PFSK-1 (cell line): ENCODE measurements around the gene EPN3.

Experiments
- SIN3A ChIP-seq: IDR thresholded peaks from 2 replicates; pipeline ENCODE4 v1.6.1; 2012; ENCODE audit warnings: mild to moderate bottlenecking, low read length, moderate library complexity, borderline replicate concordance; ENCODE audit not compliant: insufficient read depth
- TF ChIP-seq, protein P1 (sequence below), 2 experiments: IDR thresholded peaks; 2 replicates each; pipeline versions ENCODE4 v1.6.1 to v1.8.0; 2011 to 2012; ENCODE audit warnings: low read depth in 2 of 2, low read length in 2 of 2, control low read depth in 1 of 2, inconsistent platforms in 1 of 2, mild to moderate bottlenecking in 1 of 2, moderate library complexity in 1 of 2; ENCODE audit not compliant: insufficient read depth in 1 of 2

DNA sequence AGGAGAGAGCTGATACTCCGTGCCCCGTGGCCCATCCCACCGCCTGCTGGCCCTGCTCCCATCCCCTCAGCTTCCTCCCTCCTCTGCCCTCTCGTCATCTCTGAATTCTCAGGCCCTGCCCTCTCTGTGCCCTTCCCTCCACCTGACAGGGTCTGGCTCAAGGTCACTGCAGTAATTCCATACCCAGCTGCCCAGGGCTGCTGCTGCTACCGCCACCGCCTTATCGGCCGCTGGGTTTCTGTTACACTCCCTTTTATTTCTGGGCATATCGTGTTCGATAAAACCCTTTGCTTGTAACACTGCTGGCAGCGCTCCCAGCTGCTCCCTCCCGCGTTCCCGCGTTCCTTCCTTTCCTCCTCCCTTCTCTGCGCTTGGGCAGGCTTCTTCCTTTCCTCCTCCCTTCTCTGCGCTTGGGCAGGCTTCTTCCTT is 1.2 kb downstream of the EPN3 start:
- TF ChIP-seq, protein P1, sequence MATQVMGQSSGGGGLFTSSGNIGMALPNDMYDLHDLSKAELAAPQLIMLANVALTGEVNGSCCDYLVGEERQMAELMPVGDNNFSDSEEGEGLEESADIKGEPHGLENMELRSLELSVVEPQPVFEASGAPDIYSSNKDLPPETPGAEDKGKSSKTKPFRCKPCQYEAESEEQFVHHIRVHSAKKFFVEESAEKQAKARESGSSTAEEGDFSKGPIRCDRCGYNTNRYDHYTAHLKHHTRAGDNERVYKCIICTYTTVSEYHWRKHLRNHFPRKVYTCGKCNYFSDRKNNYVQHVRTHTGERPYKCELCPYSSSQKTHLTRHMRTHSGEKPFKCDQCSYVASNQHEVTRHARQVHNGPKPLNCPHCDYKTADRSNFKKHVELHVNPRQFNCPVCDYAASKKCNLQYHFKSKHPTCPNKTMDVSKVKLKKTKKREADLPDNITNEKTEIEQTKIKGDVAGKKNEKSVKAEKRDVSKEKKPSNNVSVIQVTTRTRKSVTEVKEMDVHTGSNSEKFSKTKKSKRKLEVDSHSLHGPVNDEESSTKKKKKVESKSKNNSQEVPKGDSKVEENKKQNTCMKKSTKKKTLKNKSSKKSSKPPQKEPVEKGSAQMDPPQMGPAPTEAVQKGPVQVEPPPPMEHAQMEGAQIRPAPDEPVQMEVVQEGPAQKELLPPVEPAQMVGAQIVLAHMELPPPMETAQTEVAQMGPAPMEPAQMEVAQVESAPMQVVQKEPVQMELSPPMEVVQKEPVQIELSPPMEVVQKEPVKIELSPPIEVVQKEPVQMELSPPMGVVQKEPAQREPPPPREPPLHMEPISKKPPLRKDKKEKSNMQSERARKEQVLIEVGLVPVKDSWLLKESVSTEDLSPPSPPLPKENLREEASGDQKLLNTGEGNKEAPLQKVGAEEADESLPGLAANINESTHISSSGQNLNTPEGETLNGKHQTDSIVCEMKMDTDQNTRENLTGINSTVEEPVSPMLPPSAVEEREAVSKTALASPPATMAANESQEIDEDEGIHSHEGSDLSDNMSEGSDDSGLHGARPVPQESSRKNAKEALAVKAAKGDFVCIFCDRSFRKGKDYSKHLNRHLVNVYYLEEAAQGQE (IDR thresholded peaks at IDR 0.05; ENCODE audit: insufficient read depth in 1 of 2, low read depth in 2 of 2, low read length in 2 of 2): no peak
- TF ChIP-seq SIN3A: no peak
